DMS79 treated with DMSO at 0.1 percent for 48 hours (cell line): ENCODE results near the gene CGA.

Experiments
- DNase-seq: peaks from one replicate; lab custom pipeline; 2025; lab: John Stamatoyannopoulos, UW

The CGA gene

GRCh38 chr6:87088076-87088475 is 6.8 kb downstream of the CGA start:
- DNase-seq, result no peak

GRCh38 chr6:87082160-87082721 is 12.7 kb downstream of the CGA start:
- no peak for DNase-seq

- DNase-seq, result no peak
These were observed 15.8 kb downstream of the CGA start for GRCh38 chr6:87078983-87079616.

DNA sequence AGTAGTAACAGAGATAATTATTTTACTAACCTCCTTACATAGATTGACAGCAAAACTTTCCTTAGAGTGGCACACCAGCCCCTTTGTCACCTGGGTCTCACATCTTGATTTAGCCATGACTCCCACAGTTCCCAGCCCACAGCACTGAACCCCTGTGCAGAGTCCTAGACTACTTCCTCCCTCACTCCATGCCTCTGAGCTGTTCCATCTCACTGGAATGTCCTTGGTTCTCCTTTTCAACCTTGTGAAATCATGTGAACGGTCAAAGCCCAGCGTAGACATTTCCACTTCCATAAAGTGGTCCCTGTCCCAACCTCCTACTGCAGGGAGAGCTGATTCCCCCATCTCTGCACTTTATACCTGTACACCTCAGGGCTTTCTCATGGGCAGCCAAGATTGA is 19.7 kb downstream of the CGA start:
- no peak for DNase-seq

DNA sequence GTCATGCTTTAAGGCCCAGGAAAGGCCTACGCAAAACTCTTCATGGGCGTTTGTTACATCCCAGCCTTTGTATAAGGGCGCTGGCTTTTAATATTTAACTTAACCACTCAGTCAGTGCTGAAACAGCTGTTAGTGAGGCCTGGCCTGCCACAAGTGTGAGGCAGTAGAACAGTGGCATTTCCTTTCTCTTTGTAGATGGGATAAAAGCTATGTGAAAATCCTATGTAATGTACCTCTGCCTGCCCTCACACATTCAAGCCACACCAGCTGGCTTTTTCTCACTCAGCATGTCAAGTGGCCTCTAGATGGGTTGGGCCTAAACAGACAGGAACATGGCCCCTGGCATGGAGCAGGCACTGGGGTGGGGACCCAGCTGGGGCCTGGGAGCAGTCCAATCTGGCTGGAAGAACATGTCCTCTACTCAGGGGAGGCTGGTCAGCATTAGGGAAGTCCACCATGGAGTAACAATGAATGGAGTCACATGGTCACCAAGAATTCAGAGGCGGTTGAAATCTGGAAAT is 20.7 kb downstream of the CGA start:
- DNase-seq, result no peak

- no peak for DNase-seq
These were observed 23.2 kb downstream of the CGA start for GRCh38 chr6:87071683-87072082.

GRCh38 chr6:87070741-87071140 is 24.2 kb downstream of the CGA start:
- DNase-seq, result no peak

DNA sequence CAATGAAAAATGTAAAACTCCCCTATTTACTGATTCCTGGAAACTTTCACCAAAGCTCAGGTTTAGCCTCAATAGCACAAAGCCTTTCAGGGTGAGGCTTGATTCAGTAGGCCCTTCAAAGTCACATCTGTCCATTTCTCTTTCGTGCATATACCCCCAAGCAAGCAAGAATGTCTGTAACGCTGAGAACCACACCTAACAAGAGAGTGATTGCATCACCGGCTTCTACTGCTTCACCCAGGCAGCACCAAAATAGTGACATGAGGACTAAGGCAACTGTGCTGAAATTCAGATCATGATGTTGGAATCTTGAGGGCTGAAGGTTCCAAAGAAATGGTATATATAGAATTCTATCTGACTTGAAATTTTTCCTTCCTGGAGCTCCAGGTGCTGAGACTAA is 26.1 kb downstream of the CGA start:
- no peak for DNase-seq

- DNase-seq, result peak; percentile 25
These were observed 28.2 kb downstream of the CGA start for GRCh38 chr6:87066449-87067333.

- DNase-seq, result no peak
These were observed 29.8 kb downstream of the CGA start for GRCh38 chr6:87065117-87065516.

- DNase-seq, result no peak
These were observed 35.0 kb downstream of the CGA start for GRCh38 chr6:87059943-87060342.

GRCh38 chr6:87054143-87054833 is 40.6 kb downstream of the CGA start:
- DNase-seq, result no peak

- DNase-seq, result no peak
These were observed 41.6 kb downstream of the CGA start for GRCh38 chr6:87053312-87053711.

DNA sequence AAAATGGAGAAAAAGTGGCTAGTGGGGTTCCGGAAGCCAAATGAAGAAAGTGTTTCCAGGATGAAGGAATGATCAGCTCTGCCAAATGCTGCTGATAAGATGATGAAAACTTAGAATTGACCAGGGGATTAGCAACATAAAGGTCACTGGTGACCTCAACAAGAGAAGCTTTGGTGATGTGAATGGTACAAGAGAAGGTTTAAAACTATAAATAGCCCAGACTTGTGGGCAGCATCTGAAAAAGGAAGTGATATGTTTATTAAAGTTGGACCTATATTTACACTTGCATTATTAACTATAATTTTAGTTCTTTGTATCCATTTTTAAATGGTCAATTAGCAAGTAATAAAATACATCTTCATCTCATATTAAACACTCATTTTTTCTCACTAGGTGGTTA is 45.1 kb downstream of the CGA start:
- DNase-seq, result no peak

DNA sequence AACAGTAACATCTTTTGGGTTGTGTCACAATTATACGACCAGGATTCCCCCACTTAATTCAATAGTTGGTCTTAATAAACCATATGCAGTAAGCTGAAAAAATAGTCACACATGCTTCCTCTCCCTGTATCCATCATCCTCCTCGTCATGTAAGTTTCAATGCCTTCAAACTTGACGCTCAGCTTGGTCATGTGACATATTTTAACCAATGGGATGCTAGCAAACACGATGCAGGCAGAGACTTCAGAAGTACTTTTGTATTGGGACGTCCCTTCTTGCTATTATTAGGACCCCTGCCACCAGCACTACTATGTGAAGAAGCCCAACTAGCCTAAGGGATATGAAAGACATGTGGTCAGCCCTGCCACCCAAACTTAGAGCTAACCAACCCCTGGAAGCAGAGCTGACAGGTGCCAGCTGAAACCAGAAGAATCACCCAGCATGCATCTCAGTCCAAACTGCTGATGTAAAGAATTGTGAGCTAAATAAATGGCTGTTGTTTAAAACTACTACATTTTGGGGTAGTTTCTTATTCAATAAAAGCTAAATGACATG is 49.3 kb downstream of the CGA start:
- DNase-seq, result no peak

GRCh38 chr6:87040729-87041128 is 54.2 kb downstream of the CGA start:
- DNase-seq, result no peak
